Ovary (tissue), 3 donors: ENCODE data around the gene GPC6.

ENCODE experiments used
- EP300 ChIP-seq: sonication (generic); formaldehyde crosslinking; IDR thresholded peaks from one replicate; pipeline ENCODE4 v1.6.1; 2017; ENCODE audit warnings: antibody characterized with exemption
- POLR2A ChIP-seq: fragments of 450-650 bp; IDR thresholded peaks from one replicate; pipeline ENCODE4 v1.6.1; 2017; ENCODE audit warnings: antibody characterized with exemption, mild to moderate bottlenecking, moderate library complexity
- TF ChIP-seq, protein P1 (sequence below), 3 donors: fragments of 450-650 bp in 2 of 3; fragments of 200-600 bp in 1 of 3; IDR thresholded peaks; one replicate each; pipeline versions ENCODE4 v1.5.1 to v1.8.0; 2016 to 2022; ENCODE audit warnings: antibody characterized with exemption in 3 of 3, mild to moderate bottlenecking in 1 of 3
- donor health status: DM: no; HTN: no; CAD: no.

DNA sequence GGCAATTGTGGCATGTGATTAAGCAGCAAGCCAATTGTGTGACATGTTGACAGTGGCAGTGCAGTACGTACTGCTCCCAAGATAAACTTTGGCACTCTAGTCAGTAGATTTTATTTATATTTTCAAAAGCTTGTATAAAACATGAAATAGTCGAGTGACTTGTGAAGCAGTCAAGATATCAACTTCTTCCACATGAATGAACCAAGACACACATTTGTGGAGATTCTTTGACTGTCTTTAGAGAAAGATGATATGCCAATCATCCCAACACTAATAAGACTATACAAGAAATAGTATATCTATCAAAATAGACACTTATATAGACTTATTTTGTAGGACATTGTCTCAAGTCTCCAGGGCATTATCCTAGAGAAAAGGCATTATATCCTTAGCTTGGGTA lies 714.8 kb downstream of the GPC6 start:
- TF ChIP-seq, protein P1, sequence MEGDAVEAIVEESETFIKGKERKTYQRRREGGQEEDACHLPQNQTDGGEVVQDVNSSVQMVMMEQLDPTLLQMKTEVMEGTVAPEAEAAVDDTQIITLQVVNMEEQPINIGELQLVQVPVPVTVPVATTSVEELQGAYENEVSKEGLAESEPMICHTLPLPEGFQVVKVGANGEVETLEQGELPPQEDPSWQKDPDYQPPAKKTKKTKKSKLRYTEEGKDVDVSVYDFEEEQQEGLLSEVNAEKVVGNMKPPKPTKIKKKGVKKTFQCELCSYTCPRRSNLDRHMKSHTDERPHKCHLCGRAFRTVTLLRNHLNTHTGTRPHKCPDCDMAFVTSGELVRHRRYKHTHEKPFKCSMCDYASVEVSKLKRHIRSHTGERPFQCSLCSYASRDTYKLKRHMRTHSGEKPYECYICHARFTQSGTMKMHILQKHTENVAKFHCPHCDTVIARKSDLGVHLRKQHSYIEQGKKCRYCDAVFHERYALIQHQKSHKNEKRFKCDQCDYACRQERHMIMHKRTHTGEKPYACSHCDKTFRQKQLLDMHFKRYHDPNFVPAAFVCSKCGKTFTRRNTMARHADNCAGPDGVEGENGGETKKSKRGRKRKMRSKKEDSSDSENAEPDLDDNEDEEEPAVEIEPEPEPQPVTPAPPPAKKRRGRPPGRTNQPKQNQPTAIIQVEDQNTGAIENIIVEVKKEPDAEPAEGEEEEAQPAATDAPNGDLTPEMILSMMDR (IDR thresholded peaks at IDR 0.05) = no peak
- TF ChIP-seq POLR2A (no peak), EP300 (no peak)
